HepG2 (cell line): ENCODE measurements around the gene LAPTM4A. TPM values are rescaled to one million over a fixed set of nuclear protein-coding genes. Genes with fewer than 3 reads are reported as not detected.

Experiments used
- ASH2L ChIP-seq: fragments of 300-600, 200-600 bp; sonication (generic); IDR thresholded peaks from 2 replicates; pipeline ENCODE4 v1.7.0; 2017; ENCODE audit warnings: low read depth, mild to moderate bottlenecking, moderate library complexity, mixed read lengths, low read length; ENCODE audit not compliant: insufficient read length
- ATF4 ChIP-seq, 2 experiments: fragments of 450-650 bp in 1 of 2; sonication (generic) in 1 of 2; formaldehyde crosslinking; IDR thresholded peaks; 2 replicates each; pipeline versions ENCODE4 v1.5.0 to v1.8.0; 2020 to 2022; ENCODE audit warnings: mild to moderate bottlenecking in 1 of 2, missing genetic modification reagents in 1 of 2
- BATF2 ChIP-seq: sonication (generic); formaldehyde crosslinking; IDR thresholded peaks from 2 replicates; pipeline ENCODE4 v1.8.0; 2022; ENCODE audit warnings: mild to moderate bottlenecking, missing genetic modification reagents, moderate library complexity
- ELF1 ChIP-seq: sonication (generic); formaldehyde crosslinking; IDR thresholded peaks from 2 replicates; pipeline ENCODE4 v1.4.0; 2020; ENCODE audit warnings: missing genetic modification reagents
- KMT2B ChIP-seq: IDR thresholded peaks from 2 replicates; pipeline ENCODE4 v1.6.1; 2016; ENCODE audit warnings: missing genetic modification reagents, missing compliant biosample characterization
- MEIS1 ChIP-seq: sonication (generic); formaldehyde crosslinking; IDR thresholded peaks from 2 replicates; pipeline ENCODE4 v1.9.0; 2021; ENCODE audit warnings: mild to moderate bottlenecking, missing genetic modification reagents, moderate library complexity, borderline replicate concordance
- ZBTB42 ChIP-seq: sonication (generic); formaldehyde crosslinking; IDR thresholded peaks from 2 replicates; pipeline ENCODE4 v1.5.0; 2020; ENCODE audit warnings: mild to moderate bottlenecking, missing genetic modification reagents
- ZIK1 ChIP-seq: sonication (generic); formaldehyde crosslinking; IDR thresholded peaks from 2 replicates; pipeline ENCODE4 v1.5.0; 2020; ENCODE audit warnings: mild to moderate bottlenecking, low read depth, missing genetic modification reagents, borderline replicate concordance
- ZKSCAN5 ChIP-seq: sonication (generic); formaldehyde crosslinking; IDR thresholded peaks from 2 replicates; pipeline ENCODE4 v1.5.1; 2020; ENCODE audit warnings: mild to moderate bottlenecking, missing genetic modification reagents
- ZNF274 ChIP-seq: sonication (generic); formaldehyde crosslinking; IDR thresholded peaks from 2 replicates; pipeline ENCODE4 v1.5.1; 2020; ENCODE audit warnings: mild to moderate bottlenecking, missing genetic modification reagents
- ZNF407 ChIP-seq: sonication (generic); formaldehyde crosslinking; IDR thresholded peaks from one replicate; pipeline ENCODE4 v1.5.1; 2020; ENCODE audit warnings: mild to moderate bottlenecking, missing genetic modification reagents; ENCODE audit errors: not compliant biosample characterization
- ZNF460 ChIP-seq: sonication (generic); formaldehyde crosslinking; IDR thresholded peaks from 2 replicates; pipeline ENCODE4 v1.5.1; 2020; ENCODE audit warnings: missing genetic modification reagents, mild to moderate bottlenecking, borderline replicate concordance
- ZNF556 ChIP-seq: sonication (generic); formaldehyde crosslinking; IDR thresholded peaks from 2 replicates; pipeline ENCODE4 v1.4.0; 2020; ENCODE audit warnings: mild to moderate bottlenecking, missing genetic modification reagents, borderline replicate concordance
- ZNF605 ChIP-seq: sonication (generic); formaldehyde crosslinking; IDR thresholded peaks from 2 replicates; pipeline ENCODE4 v1.8.0; 2022; ENCODE audit warnings: mild to moderate bottlenecking, missing genetic modification reagents
- ZNF740 ChIP-seq: sonication (generic); formaldehyde crosslinking; IDR thresholded peaks from 2 replicates; pipeline ENCODE4 v1.4.0; 2020; ENCODE audit warnings: missing genetic modification reagents
- ZNF780A ChIP-seq: sonication (generic); formaldehyde crosslinking; IDR thresholded peaks from 2 replicates; pipeline ENCODE4 v1.8.0; 2022; ENCODE audit warnings: mild to moderate bottlenecking, missing genetic modification reagents, moderate library complexity
- polyA plus RNA-seq, 8 experiments: library from polyadenylated mRNA; depleted of rRNA in 3 of 8; stranded (reverse) in 7 of 8; unstranded in 1 of 8; fragments of >200 nt; fragmentation: Illumina TruSeq in 4 of 8; extraction: Trizol in 4 of 8; gene quantifications; 2 replicates each; pipeline versions ENCODE4 v1.2.1 to v1.2.3, GENCODE V29; 2011 to 2016; ENCODE audit warnings: low read depth in 4 of 8, missing spikeins in 1 of 8, mixed read lengths in 1 of 8; ENCODE audit not compliant: insufficient read depth in 1 of 8
- total RNA-seq, 5 experiments: library from RNA; depleted of rRNA; stranded (reverse); fragments of >200 nt; fragmentation: Illumina TruSeq; extraction: Trizol; gene quantifications; 2 replicates each; pipeline ENCODE4 v1.2.3, GENCODE V29; 2016; ENCODE audit warnings: low read depth in 1 of 5

Gene LAPTM4A
- total and polyA plus RNA-seq, 2 of the 13 experiments (the other 11 are each of a cell fraction or from before 2014, with no cell fraction given) = 116 to 558 TPM

- no peak for TF ChIP-seq ZBTB42
- no peak for TF ChIP-seq ZNF460 (CRISPR knock-in tag)
- TF ChIP-seq MEIS1 (CRISPR knock-in tag) = no peak
- no peak for TF ChIP-seq BATF2 (CRISPR knock-in tag)
- TF ChIP-seq ZNF407 = no peak
- no peak for TF ChIP-seq ASH2L
- no peak for TF ChIP-seq ZNF274
- TF ChIP-seq ATF4 (CRISPR knock-in tag; IDR thresholded peaks at IDR 0.05) = 0 out of 4 replicates have a peak, but pooled peaks of 1 of the 2 experiments have one; percentile 17
- TF ChIP-seq ZNF556 = 0 out of 2 replicates have a peak, but pooled peaks have one; percentile 43
- TF ChIP-seq ZKSCAN5 (CRISPR knock-in tag) = no peak
- TF ChIP-seq ZNF740 = no peak
- peak; percentile 49; the same call in 1 of the 2 replicates for TF ChIP-seq ZNF605
- peak; percentile 11; the same call in 1 of the 2 replicates for TF ChIP-seq ZNF780A
- TF ChIP-seq KMT2B (CRISPR knock-in tag) = no peak
- TF ChIP-seq ZIK1 (CRISPR knock-in tag) = no peak
- TF ChIP-seq ELF1 (CRISPR knock-in tag) = no peak; the same call in 1 of the 2 replicates
Observed at GRCh38 chr2:20013126-20013849, 38.1 kb downstream of the LAPTM4A start (continued).
